GM12872 (cell line): ENCODE results near the gene GNAO1.

Source experiments
- CTCF ChIP-seq: IDR thresholded peaks from 3 replicates; pipeline ENCODE4 v1.5.1; 2011; ENCODE audit warnings: low read depth, mild to moderate bottlenecking, low read length, moderate library complexity; ENCODE audit not compliant: insufficient read depth

GNAO1 gene

GRCh38 chr16:56363181-56363716 is 172.0 kb downstream of the GNAO1 start:
- TF ChIP-seq CTCF: no peak

- TF ChIP-seq CTCF: no peak
These were observed 172.7 kb downstream of the GNAO1 start for GRCh38 chr16:56363781-56364565.

GRCh38 chr16:56364865-56365264 is 173.6 kb downstream of the GNAO1 start:
- no peak for TF ChIP-seq CTCF

GRCh38 chr16:56365552-56365951 is 174.3 kb downstream of the GNAO1 start:
- TF ChIP-seq CTCF: no peak

GRCh38 chr16:56366945-56367344 is 175.7 kb downstream of the GNAO1 start:
- TF ChIP-seq CTCF: no peak

GRCh38 chr16:56367764-56368163 is 176.5 kb downstream of the GNAO1 start:
- no peak for TF ChIP-seq CTCF

- no peak for TF ChIP-seq CTCF
These were observed 177.3 kb downstream of the GNAO1 start for GRCh38 chr16:56368545-56368944.
